ENCODE data around the gene PRKX.
"Not testable (repeated sequence)": the region's sequence is repeated elsewhere in the genome, so short reads cannot be mapped to it uniquely, and the experiment has no call there.

PRKX gene

DNA sequence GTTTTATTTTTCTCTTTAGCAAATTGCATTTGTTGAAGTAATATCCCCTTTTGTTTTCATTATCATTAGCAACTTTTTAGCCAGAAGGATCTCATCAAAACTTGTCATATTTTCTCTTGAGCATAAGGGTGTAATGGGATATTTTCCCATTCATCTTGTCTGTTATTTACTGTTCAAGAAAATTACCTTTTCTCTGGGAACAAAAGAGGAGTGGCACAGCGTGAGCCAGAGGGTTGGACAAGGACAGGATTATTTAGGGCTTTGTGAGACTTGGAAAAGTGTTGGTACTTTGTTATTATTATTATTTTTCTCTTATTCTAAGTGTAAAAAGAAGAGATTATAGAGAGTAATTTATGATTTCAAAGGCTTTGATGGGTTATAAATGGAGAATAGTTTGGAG is 135.9 kb downstream of the PRKX start:
- DNase-seq (ENCODE audit: low spot score), result no peak

DNA sequence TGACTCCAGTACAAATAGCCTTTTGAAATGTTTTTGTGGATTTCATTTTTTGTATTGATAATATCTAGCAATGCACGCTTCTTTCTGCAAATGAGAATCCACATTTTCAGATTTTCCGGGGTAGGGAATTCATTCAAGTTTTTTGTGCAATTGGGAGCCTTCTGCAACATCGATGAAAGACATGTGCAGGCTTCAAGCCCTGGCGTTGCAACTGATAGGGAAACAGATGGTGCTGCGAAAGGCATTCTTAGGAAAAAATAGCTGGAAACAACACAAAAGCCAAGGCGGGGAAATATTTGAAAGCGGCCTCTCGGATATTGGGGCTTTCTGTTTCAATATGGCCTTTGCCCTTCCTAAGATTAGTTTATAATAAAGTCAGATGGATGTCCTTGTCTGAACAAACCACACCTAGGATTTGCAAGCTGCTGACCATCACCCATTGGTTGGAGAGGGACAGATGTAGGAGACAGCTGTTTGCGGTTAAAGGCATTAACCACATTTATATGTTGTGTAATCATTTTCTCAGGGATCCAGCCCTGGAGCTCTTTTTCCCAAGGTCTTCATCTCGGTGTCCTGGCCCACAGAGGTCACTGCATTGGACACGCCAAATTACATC is 136.5 kb downstream of the PRKX start:
- DNase-seq (ENCODE audit: low spot score), result no peak

DNA sequence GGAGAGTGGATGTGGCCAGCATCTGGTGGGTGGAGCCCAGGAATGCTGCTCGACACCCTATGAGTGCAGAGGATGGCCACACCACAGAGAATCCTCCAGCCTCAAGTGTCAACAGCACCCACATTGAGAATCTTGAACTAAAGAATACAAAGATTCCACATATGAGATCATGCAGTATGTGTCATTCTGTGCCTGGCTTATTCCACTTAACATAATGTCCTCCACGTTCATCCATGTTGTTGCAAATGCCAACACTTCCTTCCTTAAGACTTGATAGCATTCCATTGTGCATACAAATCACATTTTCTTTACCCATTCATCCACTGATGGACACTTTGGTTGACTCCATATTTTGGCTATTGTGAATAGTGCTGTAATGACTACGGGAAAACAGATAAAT is 145.8 kb downstream of the PRKX start:
- DNase-seq (ENCODE audit: low spot score), result no peak

DNA sequence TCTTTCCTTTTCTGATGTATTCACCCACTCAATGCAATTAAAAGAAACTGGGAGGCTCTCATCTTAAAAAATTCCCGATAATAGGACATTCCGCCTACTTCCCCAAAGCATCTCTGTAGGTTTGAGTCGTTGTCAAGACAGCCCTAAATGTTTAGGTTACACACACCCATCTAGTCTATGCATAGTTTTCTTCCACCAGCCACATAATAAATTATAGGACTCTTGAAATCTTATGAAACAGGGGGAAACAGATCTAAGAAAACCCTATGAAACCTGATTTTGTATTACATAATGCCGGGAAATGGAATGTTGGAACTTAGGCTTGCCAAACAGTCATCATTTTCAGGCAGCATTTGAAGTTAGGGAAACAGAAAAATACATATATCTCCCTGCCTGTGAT is 150.0 kb downstream of the PRKX start:
- no peak for DNase-seq (ENCODE audit: low spot score)

DNA sequence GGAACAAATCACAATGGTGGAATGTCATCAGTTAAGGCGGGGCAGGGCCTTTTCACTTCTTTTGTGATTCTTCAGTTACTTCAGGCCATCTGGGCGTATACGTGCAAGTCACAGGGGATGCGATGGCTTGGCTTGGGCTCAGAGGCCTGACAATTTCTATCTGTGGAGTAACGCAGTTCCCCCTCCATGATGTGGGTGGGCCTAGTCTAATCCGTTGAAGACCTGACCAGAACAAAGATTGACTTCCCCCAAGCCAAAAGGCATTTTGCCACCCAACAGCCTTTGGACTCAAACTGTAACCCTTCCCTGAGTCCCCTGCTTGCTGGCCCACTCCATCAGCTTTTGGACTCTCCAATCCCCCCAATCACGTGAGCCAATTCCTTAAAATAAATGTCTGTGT is 153.4 kb downstream of the PRKX start:
- not testable (repeated sequence) for DNase-seq (ENCODE audit: low spot score)
